ENCODE data around the gene UBE2J1. TPM values are rescaled to one million over a fixed set of nuclear protein-coding genes. Genes with fewer than 3 reads are reported as not detected.

UBE2J1 gene
- total RNA-seq, 1 donor from 2014 or later: 31.5 TPM

- Mint-ChIP-seq H3K4me3 (ENCODE audit: unreplicated experiment) (no peak overlapping the region), H3K27me3 (ENCODE audit: unreplicated experiment) (peaks cover 3% of the 10 kb centered on the region), H3K36me3 (ENCODE audit: unreplicated experiment) (no peaks in the 10 kb centered on the region), H3K27ac (ENCODE audit: unreplicated experiment) (no peak overlapping the region), H3K9me3 (ENCODE audit: unreplicated experiment) (no peaks in the 10 kb centered on the region), H3K4me1 (ENCODE audit: low read depth, unreplicated experiment) (no peaks in the 10 kb centered on the region)
- peak; percentile 88 for TF ChIP-seq CTCF (IDR thresholded peaks at IDR 0.05; ENCODE audit: partially characterized antibody, unreplicated experiment)
- DNase-seq: peak; percentile 78
Observed at GRCh38 chr6:89368107-89368506, 15.6 kb upstream of the UBE2J1 start.

GRCh38 chr6:89364586-89364985, 12.1 kb upstream of the UBE2J1 start:
- peaks cover 3% of the 10 kb centered on the region for H3K27me3 Mint-ChIP-seq (ENCODE audit: unreplicated experiment)
- no peaks in the 10 kb centered on the region for H3K36me3 Mint-ChIP-seq (ENCODE audit: unreplicated experiment)
- no peak overlapping the region for H3K27ac Mint-ChIP-seq (ENCODE audit: unreplicated experiment)
- H3K4me3 Mint-ChIP-seq (ENCODE audit: unreplicated experiment): no peak overlapping the region
- DNase-seq: no peak
- TF ChIP-seq CTCF (IDR thresholded peaks at IDR 0.05; ENCODE audit: partially characterized antibody, unreplicated experiment): no peak
- H3K4me1 Mint-ChIP-seq (ENCODE audit: low read depth, unreplicated experiment): no peaks in the 10 kb centered on the region
- peaks cover 2% of the 10 kb centered on the region for H3K9me3 Mint-ChIP-seq (ENCODE audit: unreplicated experiment)

- peaks cover 3% of the 10 kb centered on the region for H3K27me3 Mint-ChIP-seq (ENCODE audit: unreplicated experiment)
- peaks cover 2% of the 10 kb centered on the region for H3K9me3 Mint-ChIP-seq (ENCODE audit: unreplicated experiment)
- no peak overlapping the region for H3K4me3 Mint-ChIP-seq (ENCODE audit: unreplicated experiment)
- H3K27ac Mint-ChIP-seq (ENCODE audit: unreplicated experiment): no peak overlapping the region
- H3K4me1 Mint-ChIP-seq (ENCODE audit: low read depth, unreplicated experiment): peaks cover 6% of the 10 kb centered on the region
- no peak for TF ChIP-seq CTCF (IDR thresholded peaks at IDR 0.05; ENCODE audit: partially characterized antibody, unreplicated experiment)
- no peaks in the 10 kb centered on the region for H3K36me3 Mint-ChIP-seq (ENCODE audit: unreplicated experiment)
- DNase-seq: no peak
Observed at GRCh38 chr6:89361171-89361570, 8.6 kb upstream of the UBE2J1 start.

GRCh38 chr6:89360415-89360999, 8.0 kb upstream of the UBE2J1 start:
- no peak for TF ChIP-seq CTCF (IDR thresholded peaks at IDR 0.05; ENCODE audit: partially characterized antibody, unreplicated experiment)
- Mint-ChIP-seq H3K4me3 (ENCODE audit: unreplicated experiment) (no peak overlapping the region), H3K9me3 (ENCODE audit: unreplicated experiment) (peaks cover 2% of the 10 kb centered on the region), H3K4me1 (ENCODE audit: low read depth, unreplicated experiment) (peaks cover 6% of the 10 kb centered on the region), H3K36me3 (ENCODE audit: unreplicated experiment) (no peaks in the 10 kb centered on the region), H3K27ac (ENCODE audit: unreplicated experiment) (no peak overlapping the region), H3K27me3 (ENCODE audit: unreplicated experiment) (peaks cover 3% of the 10 kb centered on the region)
- no peak for DNase-seq

- no peak for DNase-seq
- peaks cover 6% of the 10 kb centered on the region for H3K4me1 Mint-ChIP-seq (ENCODE audit: low read depth, unreplicated experiment)
- peak overlapping the region; percentile 17 for H3K27ac Mint-ChIP-seq (ENCODE audit: unreplicated experiment)
- H3K36me3 Mint-ChIP-seq (ENCODE audit: unreplicated experiment): no peaks in the 10 kb centered on the region
- peaks cover 3% of the 10 kb centered on the region for H3K27me3 Mint-ChIP-seq (ENCODE audit: unreplicated experiment)
- no peak overlapping the region for H3K4me3 Mint-ChIP-seq (ENCODE audit: unreplicated experiment)
- peaks cover 2% of the 10 kb centered on the region for H3K9me3 Mint-ChIP-seq (ENCODE audit: unreplicated experiment)
- no peak for TF ChIP-seq CTCF (IDR thresholded peaks at IDR 0.05; ENCODE audit: partially characterized antibody, unreplicated experiment)
Observed at GRCh38 chr6:89359561-89359960, 7.0 kb upstream of the UBE2J1 start.
